Body of pancreas (tissue), 4 donors: ENCODE results near the gene ANKZF1.

Experiments used
- POLR2A ChIP-seq, 3 donors: fragments of 450-650 bp; IDR thresholded peaks; one replicate each; pipeline ENCODE4 v1.6.1; 2016; ENCODE audit warnings: antibody characterized with exemption in 3 of 3, mild to moderate bottlenecking in 2 of 3
- TF ChIP-seq, protein P1 (sequence below), 7 experiments: fragments of 450-650 bp in 4 of 7; fragments of 200-600 bp in 3 of 7; sonication (generic) in 3 of 7; IDR thresholded peaks; one replicate each; pipeline ENCODE4 v1.5.1; 2016 to 2019; ENCODE audit warnings: antibody characterized with exemption in 7 of 7

DNA sequence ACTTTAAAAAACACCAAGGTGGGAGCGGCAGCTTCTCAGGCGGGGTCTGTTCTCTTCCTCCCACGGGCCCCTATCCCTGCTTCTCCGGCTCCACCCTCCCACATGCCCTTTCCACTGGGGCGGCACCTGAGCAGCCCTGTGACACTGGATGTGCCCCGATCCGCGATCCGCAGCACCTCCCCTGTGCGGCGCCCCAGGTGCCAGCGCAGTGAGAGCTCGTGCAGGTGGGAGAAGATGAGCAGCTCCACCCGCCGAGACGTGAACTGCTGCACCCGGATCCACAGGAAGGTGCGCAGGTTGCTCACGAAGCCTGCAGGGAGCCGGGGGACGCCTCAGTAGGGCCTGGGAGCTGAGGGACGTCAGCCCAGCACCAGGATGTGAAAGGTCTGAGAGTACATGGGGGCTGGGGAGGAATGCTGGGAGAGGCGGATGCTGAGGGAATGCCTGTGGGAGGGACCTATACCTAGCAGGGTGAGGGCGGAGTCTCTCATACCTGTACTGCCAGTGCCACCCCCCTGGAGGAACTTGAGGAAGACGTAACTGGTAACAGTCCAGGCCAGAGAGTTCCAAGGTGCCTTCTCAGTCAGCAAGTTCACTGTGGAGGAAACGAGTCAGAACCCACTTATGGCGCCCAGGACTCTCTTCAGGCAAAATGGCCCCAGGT is 13.6 kb upstream of the ANKZF1 start:
- TF ChIP-seq, protein P1, sequence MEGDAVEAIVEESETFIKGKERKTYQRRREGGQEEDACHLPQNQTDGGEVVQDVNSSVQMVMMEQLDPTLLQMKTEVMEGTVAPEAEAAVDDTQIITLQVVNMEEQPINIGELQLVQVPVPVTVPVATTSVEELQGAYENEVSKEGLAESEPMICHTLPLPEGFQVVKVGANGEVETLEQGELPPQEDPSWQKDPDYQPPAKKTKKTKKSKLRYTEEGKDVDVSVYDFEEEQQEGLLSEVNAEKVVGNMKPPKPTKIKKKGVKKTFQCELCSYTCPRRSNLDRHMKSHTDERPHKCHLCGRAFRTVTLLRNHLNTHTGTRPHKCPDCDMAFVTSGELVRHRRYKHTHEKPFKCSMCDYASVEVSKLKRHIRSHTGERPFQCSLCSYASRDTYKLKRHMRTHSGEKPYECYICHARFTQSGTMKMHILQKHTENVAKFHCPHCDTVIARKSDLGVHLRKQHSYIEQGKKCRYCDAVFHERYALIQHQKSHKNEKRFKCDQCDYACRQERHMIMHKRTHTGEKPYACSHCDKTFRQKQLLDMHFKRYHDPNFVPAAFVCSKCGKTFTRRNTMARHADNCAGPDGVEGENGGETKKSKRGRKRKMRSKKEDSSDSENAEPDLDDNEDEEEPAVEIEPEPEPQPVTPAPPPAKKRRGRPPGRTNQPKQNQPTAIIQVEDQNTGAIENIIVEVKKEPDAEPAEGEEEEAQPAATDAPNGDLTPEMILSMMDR (IDR thresholded peaks at IDR 0.05) = no peak
- no peak for TF ChIP-seq POLR2A (IDR thresholded peaks at IDR 0.05)
